ENCODE measurements around the gene ATRN.
"Not testable (repeated sequence)": the region's sequence is repeated elsewhere in the genome, so short reads cannot be mapped to it uniquely, and the experiment has no call there.

Gene ATRN

GRCh38 chr20:3576363-3576762 lies 105.5 kb downstream of the ATRN start:
- no peak for DNase-seq

GRCh38 chr20:3577366-3577765 lies 106.5 kb downstream of the ATRN start:
- DNase-seq = no peak

GRCh38 chr20:3580412-3580811 lies 109.6 kb downstream of the ATRN start:
- DNase-seq = no peak

- DNase-seq = no peak
Measured at GRCh38 chr20:3583765-3584164, 112.9 kb downstream of the ATRN start.

- no peak for DNase-seq
Measured at GRCh38 chr20:3586093-3586492, 115.3 kb downstream of the ATRN start.

GRCh38 chr20:3590164-3590563 lies 119.3 kb downstream of the ATRN start:
- no peak for DNase-seq

GRCh38 chr20:3592931-3593330 lies 122.1 kb downstream of the ATRN start:
- no peak for DNase-seq

GRCh38 chr20:3595541-3595940 lies 124.7 kb downstream of the ATRN start:
- DNase-seq = no peak

GRCh38 chr20:3603108-3603507 lies 132.3 kb downstream of the ATRN start:
- no peak for DNase-seq

GRCh38 chr20:3605386-3605886 lies 134.6 kb downstream of the ATRN start:
- DNase-seq = not testable (repeated sequence)

- DNase-seq = no peak
Measured at GRCh38 chr20:3606021-3606420, 135.2 kb downstream of the ATRN start.

- DNase-seq = no peak
Measured at GRCh38 chr20:3611901-3612300, 141.1 kb downstream of the ATRN start.

- peak; percentile 52 for DNase-seq
Measured at GRCh38 chr20:3612795-3613572, 142.2 kb downstream of the ATRN start.

GRCh38 chr20:3613821-3614440 lies 143.1 kb downstream of the ATRN start:
- DNase-seq = no peak

- DNase-seq = no peak
Measured at GRCh38 chr20:3614466-3614865, 143.6 kb downstream of the ATRN start.

GRCh38 chr20:3615171-3615840 lies 144.5 kb downstream of the ATRN start:
- not testable (repeated sequence) for DNase-seq

- no peak for DNase-seq
Measured at GRCh38 chr20:3616250-3616649, 145.4 kb downstream of the ATRN start.

GRCh38 chr20:3621111-3621510 lies 150.3 kb downstream of the ATRN start:
- DNase-seq = no peak

- DNase-seq = no peak
Measured at GRCh38 chr20:3622406-3622805, 151.6 kb downstream of the ATRN start.

GRCh38 chr20:3627476-3627875 lies 156.7 kb downstream of the ATRN start:
- DNase-seq = no peak

GRCh38 chr20:3628502-3629314 lies 157.9 kb downstream of the ATRN start:
- no peak for DNase-seq

GRCh38 chr20:3629893-3630292 lies 159.1 kb downstream of the ATRN start:
- no peak for DNase-seq

GRCh38 chr20:3630429-3630828 lies 159.6 kb downstream of the ATRN start:
- no peak for DNase-seq
